ENCODE results near the gene SRL.
A peak's percentile ranks its signal among the peaks of the same experiment; 100 is the strongest.

GRCh38 chr16:4263504-4264436 lies 21.9 kb upstream of the SRL start:
- TF ChIP-seq POLR2A (IDR thresholded peaks at IDR 0.05): no peak
- no peak for TF ChIP-seq CTCF (IDR thresholded peaks at IDR 0.05)
- peak in 1 of 2 donors; percentile 58 for TF ChIP-seq EP300 (IDR thresholded peaks at IDR 0.05)

Measured in tibial nerve (tissue), 4 donors.